G401 (cell line): Measurements from ENCODE around the gene BMS1. TPM values are rescaled to one million over a fixed set of nuclear protein-coding genes. Genes with fewer than 3 reads are reported as not detected.
"Not testable (repeated sequence)": the region's sequence is repeated elsewhere in the genome, so short reads cannot be mapped to it uniquely, and the experiment has no call there.

Experiments used
- DNase-seq: peaks from one replicate; pipeline ENCODE4 v3.0.0-alpha.2; 2015; ENCODE audit warnings: low spot score
- in situ Hi-C: cut with HindIII; loops from 2 replicates; pipeline ENCODE4 v1.10.0; 2016; ENCODE audit warnings: low sequenced_read_pairs, mixed read lengths
- total RNA-seq: library from RNA; depleted of rRNA; stranded (reverse); fragments of >200 nt; shearing (Covaris generic); gene quantifications from 2 replicates; pipeline ENCODE4 v1.2.3, GENCODE V29; 2014; rRNA removed

Gene BMS1, protein sequence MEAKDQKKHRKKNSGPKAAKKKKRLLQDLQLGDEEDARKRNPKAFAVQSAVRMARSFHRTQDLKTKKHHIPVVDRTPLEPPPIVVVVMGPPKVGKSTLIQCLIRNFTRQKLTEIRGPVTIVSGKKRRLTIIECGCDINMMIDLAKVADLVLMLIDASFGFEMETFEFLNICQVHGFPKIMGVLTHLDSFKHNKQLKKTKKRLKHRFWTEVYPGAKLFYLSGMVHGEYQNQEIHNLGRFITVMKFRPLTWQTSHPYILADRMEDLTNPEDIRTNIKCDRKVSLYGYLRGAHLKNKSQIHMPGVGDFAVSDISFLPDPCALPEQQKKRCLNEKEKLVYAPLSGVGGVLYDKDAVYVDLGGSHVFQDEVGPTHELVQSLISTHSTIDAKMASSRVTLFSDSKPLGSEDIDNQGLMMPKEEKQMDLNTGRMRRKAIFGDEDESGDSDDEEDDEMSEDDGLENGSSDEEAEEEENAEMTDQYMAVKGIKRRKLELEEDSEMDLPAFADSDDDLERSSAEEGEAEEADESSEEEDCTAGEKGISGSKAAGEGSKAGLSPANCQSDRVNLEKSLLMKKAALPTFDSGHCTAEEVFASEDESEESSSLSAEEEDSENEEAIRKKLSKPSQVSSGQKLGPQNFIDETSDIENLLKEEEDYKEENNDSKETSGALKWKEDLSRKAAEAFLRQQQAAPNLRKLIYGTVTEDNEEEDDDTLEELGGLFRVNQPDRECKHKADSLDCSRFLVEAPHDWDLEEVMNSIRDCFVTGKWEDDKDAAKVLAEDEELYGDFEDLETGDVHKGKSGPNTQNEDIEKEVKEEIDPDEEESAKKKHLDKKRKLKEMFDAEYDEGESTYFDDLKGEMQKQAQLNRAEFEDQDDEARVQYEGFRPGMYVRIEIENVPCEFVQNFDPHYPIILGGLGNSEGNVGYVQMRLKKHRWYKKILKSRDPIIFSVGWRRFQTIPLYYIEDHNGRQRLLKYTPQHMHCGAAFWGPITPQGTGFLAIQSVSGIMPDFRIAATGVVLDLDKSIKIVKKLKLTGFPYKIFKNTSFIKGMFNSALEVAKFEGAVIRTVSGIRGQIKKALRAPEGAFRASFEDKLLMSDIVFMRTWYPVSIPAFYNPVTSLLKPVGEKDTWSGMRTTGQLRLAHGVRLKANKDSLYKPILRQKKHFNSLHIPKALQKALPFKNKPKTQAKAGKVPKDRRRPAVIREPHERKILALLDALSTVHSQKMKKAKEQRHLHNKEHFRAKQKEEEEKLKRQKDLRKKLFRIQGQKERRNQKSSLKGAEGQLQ
- total RNA-seq, result 18.4 and 27.7 TPM in 2 replicates

DNA sequence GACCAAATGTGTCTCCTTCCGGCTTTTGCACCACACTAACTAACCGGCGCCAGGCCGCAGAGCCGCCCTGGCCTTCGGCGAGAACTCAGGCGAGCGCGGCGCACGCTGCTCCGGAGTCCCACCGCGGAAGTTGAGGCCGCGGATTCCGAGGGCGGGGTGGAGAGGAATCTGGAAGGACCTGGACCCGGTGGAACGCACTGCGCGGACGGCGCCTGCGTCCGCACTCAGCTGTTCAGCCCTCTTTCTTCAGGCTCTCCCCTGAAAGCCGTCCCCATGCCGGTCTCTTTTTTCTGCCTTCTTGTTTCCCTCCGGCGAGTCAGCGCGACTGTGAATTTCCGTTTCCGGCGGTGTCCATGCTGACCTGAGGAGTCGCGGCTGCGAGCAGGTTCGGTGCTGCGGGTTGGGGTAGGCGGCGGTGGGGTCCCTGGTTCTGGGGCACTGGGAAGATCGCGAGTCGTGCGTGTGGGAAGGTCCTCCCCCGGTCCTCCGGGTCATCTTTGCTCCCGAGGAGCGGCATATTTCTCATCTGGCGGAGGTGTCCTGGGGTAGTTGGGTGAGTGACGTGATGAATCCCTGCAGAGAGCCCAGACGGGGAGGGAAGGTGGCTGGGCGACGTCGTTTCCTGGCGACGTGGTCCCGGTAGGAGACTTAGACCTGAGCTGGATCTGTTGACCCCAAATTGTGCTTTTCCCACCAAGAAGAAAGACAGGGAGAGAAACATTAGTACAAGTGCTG, at the start of gene BMS1:
Gene BMS1, plus strand, starts transcription at position 350 of the 735 bp plus-strand sequence. CDS start 1,600 bp downstream, outside the sequence.
- in situ Hi-C loops, result no loop called here
- DNase-seq, result peak; percentile 94

DNA sequence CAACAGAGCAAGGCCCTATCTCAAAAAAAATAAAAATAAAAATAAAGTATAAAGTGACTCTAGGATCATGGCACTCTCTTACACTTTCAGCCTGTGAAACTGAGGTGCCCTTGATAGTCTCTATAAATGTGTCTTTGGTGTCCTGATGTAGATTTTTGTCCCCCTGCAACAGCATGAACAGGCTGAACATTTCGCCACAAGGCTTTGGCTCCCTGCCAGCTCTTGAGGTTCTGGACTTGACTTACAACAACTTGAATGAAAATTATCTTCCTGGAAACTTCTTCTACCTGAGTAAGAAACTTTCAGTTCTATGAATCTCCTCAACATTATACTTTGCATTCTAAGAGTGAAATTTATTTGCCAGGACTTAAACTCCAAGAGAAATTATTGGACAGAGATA, 48.1 kb upstream of the BMS1 start:
- in situ Hi-C loops, result no loop called here
- no peak for DNase-seq

DNA sequence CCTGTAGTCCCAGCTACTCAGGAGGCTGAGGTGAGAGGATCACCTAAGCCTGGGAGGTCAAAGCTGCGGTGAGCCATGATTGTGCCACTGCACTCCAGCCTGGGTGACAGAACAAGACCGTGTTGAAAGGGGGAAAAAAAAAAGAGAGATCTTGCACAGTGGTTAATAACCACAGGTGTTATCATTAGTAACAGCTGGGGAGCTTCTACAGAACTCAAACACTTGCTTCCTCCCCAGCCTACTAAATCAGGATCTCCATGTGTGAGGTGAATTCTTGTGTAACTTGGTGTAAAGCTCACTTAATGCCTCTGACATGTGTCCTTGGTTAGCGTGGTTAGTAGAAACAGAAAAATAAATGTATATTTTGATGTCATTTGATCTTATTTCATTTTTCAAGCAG, 43.9 kb upstream of the BMS1 start:
- no peak for DNase-seq
- in situ Hi-C loops, result no loop called here

DNA sequence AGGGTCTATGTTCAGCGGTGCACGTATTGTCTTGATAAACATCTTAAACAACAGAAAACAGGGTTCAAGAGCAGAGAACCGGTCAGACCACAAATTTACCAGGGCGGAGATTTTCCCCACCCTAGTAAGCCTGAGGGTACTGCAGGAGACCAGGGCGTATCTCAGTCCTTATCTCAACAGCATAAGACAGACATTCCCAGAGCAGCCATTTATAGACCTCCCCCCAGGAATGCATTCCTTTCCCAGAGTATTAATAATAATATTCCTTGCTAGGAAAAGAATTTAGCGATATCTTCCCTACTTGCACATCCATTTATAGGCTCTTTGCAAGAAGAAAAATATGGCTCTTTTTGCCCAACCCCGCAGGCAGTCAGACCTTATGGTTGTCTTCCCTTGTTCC, 41.1 kb upstream of the BMS1 start:
- in situ Hi-C loops, DNase-seq: not testable (repeated sequence)

DNA sequence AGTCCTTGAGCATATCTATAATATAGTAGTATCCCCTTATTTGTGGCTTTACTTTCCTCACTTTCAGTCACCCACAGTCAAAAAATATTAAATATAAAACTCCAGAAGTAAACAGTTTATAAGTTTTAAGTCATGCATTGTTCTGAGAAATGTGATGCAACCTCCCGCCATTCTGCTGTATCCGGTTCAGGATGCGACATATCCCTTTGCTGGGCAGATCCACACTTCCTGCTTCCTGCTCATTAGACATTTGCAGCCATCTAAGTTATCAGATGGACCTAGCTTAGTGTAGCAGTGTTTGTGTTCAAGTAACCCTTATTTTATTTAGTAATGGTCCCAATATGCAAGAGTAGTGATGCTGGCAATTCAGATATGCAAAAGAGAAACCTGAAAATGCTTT, 38.9 kb upstream of the BMS1 start:
- in situ Hi-C loops, result no loop called here
- no peak for DNase-seq

DNA sequence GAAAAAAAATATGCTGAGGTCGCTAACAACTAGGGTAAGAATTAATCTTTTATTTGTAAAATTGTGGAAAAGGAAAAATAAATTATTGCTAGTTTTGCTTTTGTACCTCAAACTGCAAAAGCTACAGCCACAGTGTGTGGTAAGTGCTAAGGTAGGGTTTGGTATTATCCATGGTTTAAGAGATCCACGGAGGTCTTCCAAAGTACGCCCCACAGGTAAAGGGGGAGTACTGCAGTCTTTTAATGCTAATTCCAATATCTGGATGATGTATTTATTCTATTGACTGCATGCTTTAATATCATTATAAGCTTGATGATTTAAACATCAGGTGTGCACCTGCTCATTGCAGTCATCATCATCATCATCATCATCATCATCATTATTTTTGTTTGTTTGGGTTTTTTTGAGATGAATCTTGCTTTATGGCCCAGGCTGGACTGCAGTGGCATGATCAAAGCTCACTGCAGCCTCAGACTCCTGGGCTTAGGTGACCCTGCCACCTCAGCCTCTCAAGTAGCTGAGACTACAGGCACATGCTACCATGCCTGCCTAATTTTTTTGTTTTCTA, 38.4 kb upstream of the BMS1 start:
- DNase-seq, result no peak
- in situ Hi-C loops, result no loop called here

DNA sequence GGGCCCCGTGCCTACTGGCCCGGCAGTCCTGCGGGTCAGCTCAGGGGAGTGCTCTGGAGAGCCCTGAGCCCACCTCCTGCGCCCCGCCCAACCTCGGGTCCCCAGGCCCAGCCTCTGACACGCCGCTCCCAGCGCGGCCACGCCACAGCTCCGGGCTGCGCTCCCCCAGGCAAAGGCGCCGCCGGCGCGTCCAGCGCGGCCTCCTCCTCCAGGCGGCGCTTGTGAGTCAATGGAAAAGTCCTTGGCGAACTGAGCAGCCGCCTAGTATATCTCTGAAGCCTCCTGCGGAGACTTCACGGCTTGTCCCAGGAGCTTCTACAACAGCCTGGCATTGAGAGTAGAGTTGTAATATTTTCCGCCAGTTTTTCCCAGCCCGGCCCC, 29.5 kb upstream of the BMS1 start:
- peak; percentile 70 for DNase-seq
- in situ Hi-C loops, result no loop called here

DNA sequence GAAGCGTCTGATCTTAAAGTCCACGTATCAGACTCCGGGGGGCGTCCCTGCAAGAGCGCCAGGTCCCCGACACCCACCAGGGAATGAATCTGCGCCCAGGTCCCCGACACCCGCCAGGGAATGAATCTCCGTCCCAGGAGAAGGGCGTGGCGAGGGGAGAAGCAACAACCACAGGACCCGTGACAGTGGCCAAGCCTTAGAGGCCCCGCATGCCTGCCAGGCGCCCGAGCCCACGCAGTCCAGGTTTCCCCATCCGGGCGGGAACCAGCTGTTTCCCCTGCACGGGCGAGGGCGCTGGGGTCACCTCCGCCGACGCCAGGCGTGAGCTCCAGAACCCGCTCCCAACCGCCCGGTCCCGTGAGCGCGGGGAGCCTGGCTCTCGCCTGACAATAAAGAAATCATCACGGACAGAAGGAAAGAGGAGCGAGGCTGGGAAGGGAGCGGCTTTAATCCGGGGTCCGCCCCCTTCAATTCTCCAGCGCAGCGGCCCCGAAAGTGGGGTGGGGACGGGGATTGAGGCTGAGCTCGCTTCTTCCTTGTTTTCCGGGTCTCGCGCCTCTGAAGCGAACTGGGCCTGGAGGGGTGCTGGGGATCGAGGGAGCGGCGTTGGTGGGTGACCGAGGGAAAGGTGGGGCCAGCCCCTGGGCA, 29.0 kb upstream of the BMS1 start:
- DNase-seq, result no peak
- in situ Hi-C loops, result no loop called here

DNA sequence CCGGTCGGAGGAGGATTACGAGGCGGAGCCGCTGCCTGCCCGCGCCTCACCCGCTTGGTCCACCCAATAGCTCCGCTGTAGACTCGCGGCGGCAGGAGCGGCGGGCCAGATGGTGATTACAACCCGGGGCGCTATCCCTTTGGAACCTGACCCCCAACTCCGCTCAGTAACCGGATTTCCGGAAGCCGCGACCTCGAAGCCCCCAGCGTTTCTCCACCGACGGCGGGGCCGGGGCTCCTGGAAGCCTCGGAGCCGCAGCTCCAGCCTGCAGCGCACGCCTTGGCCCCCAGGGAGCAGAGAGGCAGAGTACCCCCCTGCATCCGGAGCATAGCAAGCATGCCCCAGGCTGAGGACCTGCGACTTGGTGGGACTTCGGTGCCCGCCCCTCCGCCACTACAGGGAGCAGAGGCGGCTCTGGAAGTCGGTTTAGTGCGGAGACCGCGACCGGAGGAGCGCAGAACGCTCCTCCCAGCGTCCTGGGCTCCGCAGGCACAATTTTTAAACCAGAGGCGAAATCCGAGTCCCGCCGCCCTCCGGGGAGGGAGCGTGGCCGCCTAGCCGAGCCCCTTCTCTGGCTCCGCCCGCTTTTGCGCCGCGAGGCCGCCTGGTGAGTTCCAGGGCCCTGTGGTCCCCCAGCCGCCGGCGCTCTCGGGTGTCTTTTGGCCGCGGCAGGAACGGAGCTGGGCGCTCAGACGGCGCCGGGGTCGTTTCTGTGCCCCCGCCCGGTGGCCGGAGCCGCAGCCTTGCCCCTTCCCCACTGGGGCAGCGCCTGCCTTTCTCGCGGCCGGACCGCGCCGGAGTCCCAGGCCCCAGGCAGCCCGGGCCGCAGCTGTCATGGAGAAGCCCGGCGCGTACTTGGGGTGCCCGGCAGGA, 28.2 kb upstream of the BMS1 start:
- peak; percentile 3 for DNase-seq
- in situ Hi-C loops, result no loop called here

DNA sequence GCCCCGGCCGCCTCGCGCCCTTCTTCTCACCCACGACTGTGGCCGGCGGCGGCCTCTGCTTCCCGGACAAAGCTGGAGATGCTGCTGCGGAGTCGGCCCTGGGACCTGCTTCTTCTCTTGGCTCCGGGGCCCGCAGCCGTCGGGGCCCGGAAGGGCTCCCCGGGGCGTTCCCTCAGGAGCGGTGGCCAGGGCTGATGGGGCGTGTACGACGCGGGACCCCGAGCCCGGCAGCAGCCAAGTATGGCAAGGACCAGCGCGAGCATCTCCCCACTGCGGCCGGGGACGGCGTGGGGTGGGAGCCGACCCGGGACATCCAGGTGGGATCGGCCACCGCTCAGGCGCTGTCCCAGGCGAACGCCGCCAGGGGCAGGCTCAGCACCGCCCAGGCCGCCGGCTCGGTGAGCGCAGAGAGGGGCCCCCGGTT, 27.6 kb upstream of the BMS1 start:
- in situ Hi-C loops, result no loop called here
- no peak for DNase-seq

DNA sequence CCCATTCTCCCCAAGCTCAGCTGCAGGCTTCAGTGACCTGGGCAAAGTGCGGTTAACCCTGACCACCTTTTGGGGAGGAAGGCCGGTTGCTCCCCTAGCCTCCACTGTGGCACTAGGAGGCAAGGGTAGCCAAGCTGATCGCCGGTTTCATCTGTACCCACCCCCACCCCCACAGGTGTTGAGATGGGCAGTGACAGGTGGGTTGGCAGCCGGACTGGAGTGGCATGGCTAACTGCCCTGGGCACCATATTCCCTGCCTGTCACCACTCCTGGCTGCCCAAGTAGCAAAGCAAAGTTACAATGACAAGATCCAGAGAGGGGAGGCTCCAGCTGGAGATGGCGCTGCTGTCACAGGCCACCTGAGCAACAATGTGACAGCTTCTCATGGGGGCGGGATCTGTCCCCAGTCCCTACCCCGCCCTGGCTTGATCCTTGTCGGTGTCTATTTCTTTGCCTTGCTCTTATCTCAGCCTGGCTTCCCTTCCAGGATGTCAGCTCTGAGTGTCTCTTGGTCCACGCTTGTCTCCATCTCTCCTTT, 27.0 kb upstream of the BMS1 start:
- peak; percentile 21 for DNase-seq
- in situ Hi-C loops, result no loop called here

DNA sequence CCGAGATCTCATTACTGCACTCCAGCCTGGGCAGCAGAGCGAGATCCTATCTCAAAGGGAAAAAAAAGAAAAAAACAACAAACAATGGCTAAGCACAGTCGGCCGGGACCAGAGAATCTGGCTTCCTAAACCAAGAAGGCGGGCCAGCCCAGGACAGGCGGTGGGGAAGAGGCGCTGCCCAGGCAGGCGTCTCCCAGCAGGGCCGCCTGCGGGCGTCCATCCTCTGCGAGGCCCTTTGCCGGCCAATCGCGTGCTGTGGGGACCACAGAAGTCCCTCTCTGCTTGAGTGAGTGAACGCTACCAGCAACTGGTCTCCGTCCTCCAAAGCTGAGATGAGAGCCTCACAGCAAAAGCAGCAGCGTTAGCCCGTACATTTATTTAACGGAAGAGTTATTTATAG, 14.7 kb upstream of the BMS1 start:
- no peak for DNase-seq
- in situ Hi-C loops, result no loop called here

DNA sequence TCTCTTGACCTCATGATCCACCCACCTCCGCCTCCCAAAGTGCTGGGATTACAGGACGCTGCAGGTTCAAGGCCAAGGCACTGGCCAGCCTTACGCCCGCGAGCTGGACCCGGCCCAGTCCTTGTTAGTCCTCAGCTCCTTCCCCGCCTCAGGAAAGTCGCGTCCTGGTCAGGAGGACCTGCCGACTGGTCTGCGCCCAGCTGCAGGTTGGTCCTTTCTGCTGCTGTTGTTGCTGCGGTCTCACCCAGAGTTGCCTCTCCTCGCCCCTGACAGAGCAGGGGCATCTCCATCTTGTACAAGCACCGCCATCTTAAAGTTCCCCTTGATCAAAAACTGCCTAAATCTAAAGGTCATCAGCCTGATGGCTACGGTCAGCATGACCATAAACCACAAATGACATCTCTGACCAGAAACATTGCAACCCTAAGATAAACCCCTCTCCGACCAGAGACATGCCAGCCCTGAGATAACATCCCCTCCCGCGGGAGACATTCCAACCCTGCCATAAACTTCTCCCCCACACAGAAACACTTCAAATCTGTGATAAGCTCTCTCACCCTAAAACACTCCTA, 13.9 kb upstream of the BMS1 start:
- in situ Hi-C loops, result no loop called here
- DNase-seq, result no peak

DNA sequence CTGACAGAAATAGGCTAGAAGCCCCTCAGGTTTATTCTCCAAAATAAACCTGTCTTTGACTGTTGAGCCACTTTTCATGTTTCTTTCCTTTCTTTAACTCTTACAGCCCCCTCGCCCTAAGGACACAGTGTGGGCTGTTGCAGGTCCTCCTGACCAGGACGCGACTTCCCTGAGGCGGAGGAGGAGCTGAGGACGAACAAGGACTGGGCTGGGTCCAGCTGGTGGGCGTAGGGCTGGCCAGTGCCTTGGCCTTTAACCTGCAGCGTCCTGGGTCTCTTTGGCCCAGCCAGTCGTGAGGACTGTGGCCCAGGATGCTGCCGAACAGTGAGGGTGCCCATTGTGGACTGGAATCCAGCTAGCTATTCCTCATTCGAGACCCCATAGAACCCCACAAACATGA, 13.4 kb upstream of the BMS1 start:
- in situ Hi-C loops, result no loop called here
- DNase-seq, result no peak

DNA sequence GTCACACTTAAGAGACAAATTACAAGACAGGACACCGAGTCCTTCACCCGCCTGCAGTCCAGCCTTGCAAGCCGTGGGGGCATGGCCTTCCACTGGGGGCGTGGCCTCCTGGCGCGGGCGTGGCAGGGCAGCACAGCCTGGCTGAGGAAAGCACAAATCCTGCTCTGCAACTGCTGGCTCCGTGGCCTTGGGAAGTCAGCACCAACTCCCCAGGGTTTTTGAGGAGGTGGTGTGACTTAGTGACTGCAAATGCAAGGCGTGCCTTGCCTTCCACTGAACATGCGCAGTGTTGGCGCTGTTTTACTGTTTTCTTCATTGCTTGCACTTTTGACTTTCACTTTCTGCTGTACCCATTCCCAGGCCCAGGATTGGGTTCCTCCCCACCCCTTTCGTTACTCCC, 12.9 kb upstream of the BMS1 start:
- in situ Hi-C loops, result no loop called here
- no peak for DNase-seq

DNA sequence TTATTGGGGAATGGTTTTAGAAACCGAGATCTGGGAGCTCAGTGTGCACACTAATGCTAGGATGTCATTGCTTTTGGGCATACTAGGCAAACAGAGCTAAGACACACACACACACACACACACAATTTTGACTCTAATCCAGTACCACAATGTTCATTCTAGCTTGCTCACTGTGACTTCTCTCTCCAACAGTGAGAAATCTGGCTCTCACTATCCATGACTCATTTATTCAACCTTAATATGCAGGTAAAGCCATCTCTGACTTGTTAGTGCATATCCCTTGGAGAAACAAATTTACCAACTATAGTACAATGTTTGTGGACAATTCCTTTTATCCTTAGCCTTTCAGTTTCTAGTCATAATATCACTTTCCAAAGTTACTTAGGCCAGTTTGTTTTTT, 5.9 kb upstream of the BMS1 start:
- DNase-seq, result no peak
- in situ Hi-C loops, result no loop called here

DNA sequence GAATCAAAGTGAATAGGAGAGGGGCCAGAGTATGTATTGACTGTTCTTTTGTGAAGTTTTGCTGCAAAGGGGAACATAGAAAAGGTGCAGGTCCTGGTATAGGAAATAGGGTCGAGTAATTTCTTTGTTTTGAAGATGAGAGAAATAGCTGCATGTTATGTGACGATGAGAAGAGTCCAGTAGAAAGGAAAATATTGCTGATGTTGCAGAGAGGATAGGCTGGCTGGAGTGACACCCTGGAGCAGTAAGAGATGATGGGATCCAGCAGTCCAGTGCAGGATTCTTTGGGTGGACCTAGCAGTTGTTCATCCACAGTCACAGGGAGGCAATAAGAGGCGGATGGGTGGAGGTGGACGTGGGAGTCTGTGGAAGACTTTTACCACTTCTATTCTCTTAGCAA, 2.1 kb upstream of the BMS1 start:
- no peak for DNase-seq
- in situ Hi-C loops, result no loop called here
